Common myeloid progenitor, CD34-positive (primary cell): ENCODE data around the gene ASMT.
A peak's percentile ranks its signal among the peaks of the same experiment; 100 is the strongest.

Experiments
- CTCF ChIA-PET: fragments of 350-600 bp; sonication (Branson Sonifier 250); formaldehyde crosslinking; loops from one replicate; lab custom pipeline; 2021; ENCODE audit warnings: antibody characterized with exemption; lab: Charles Lee
- POLR2A ChIA-PET: fragments of 350-600 bp; sonication (Branson Sonifier 250); formaldehyde crosslinking; loops from one replicate; lab custom pipeline; 2021; ENCODE audit warnings: antibody characterized with exemption; lab: Charles Lee
- DNase-seq, 3 donors: peaks; one replicate each; pipeline versions ENCODE4 v3.0.0 to v3.0.0-alpha.2; 2013
- H3K27ac ChIP-seq, 2 experiments: 1 replicate in 1 of 2; 2 replicates in 1 of 2; pipeline ENCODE4 v1.7.0; 2013; ENCODE audit warnings: inconsistent platforms in 2 of 2, low read length in 2 of 2, mild to moderate bottlenecking in 2 of 2, low read depth in 1 of 2, moderate library complexity in 1 of 2; ENCODE audit not compliant: severe bottlenecking in 2 of 2, insufficient read depth in 1 of 2, poor library complexity in 1 of 2
- H3K27me3 ChIP-seq, 5 experiments: replicated peaks in 2 of 5; 1 replicate in 3 of 5; 2 replicates in 2 of 5; pipeline versions ENCODE4 v1.6.1 to v1.7.0; 2013; ENCODE audit warnings: low read length in 4 of 5, mild to moderate bottlenecking in 2 of 5, moderate library complexity in 2 of 5, inconsistent platforms in 1 of 5; ENCODE audit not compliant: insufficient read depth in 5 of 5, control insufficient read depth in 4 of 5
- H3K36me3 ChIP-seq, 4 experiments: 1 replicate in 2 of 4; 2 replicates in 2 of 4; pipeline versions ENCODE4 v1.6.1 to v1.7.0; 2013; ENCODE audit warnings: low read length in 3 of 4, control low read depth in 1 of 4, mild to moderate bottlenecking in 1 of 4; ENCODE audit not compliant: control insufficient read depth in 4 of 4, insufficient read depth in 4 of 4
- H3K4me1 ChIP-seq, 4 experiments: 1 replicate in 3 of 4; 2 replicates in 1 of 4; pipeline versions ENCODE4 v1.6.1 to v1.7.1; 2013; ENCODE audit warnings: low read length in 3 of 4, mild to moderate bottlenecking in 3 of 4, control low read depth in 1 of 4, inconsistent platforms in 1 of 4, moderate library complexity in 1 of 4; ENCODE audit not compliant: control insufficient read depth in 4 of 4, insufficient read depth in 4 of 4; ENCODE audit errors: control extremely low read depth in 1 of 4
- H3K4me3 ChIP-seq, 7 experiments: 1 replicate in 4 of 7; 2 replicates in 3 of 7; pipeline versions ENCODE4 v1.5.1 to v1.7.0; 2013; ENCODE audit warnings: mild to moderate bottlenecking in 7 of 7, low read length in 6 of 7, moderate library complexity in 6 of 7, inconsistent platforms in 2 of 7, low read depth in 2 of 7, control low read depth in 1 of 7; ENCODE audit not compliant: insufficient read depth in 4 of 7, control insufficient read depth in 1 of 7; ENCODE audit errors: extremely low read depth in 1 of 7
- H3K9me3 ChIP-seq, 5 experiments: 1 replicate in 4 of 5; 2 replicates in 1 of 5; pipeline versions ENCODE4 v1.6.1 to v1.7.1; 2013; ENCODE audit warnings: low read length in 4 of 5, mild to moderate bottlenecking in 2 of 5, inconsistent platforms in 1 of 5, low read depth in 1 of 5, moderate library complexity in 1 of 5; ENCODE audit not compliant: control insufficient read depth in 4 of 5, insufficient read depth in 2 of 5; ENCODE audit errors: control extremely low read depth in 1 of 5
- WGBS: methylation state at CpG from one replicate; pipeline ENCODE4 v1.1.5; 2013; ENCODE audit not compliant: insufficient coverage; 5-methylcytosine and 5-hydroxymethylcytosine counted together

Gene ASMT

GRCh38 chrX:1592470-1593142 is 22.3 kb upstream of the ASMT start:
- Histone ChIP-seq H3K27ac (peak overlapping the region; percentile 95 to 97), H3K36me3 (peaks cover 8 to 44% (median 35%) of the 10 kb centered on the region in 4 experiments), H3K9me3 (no peaks in the 10 kb centered on the region), H3K27me3 (no peaks in the 10 kb centered on the region), H3K4me3 (peak overlapping the region; percentile 76 to 97 (median 86)), H3K4me1 (peaks cover 0 to 23% (median 20%) of the 10 kb centered on the region in 4 experiments)
- POLR2A ChIA-PET: no interaction called here
- under 1% methylated on average over 23 of the region's 28 CpGs for WGBS
- DNase-seq: peak in 2 of 3 donors; percentile 69 to 77
- CTCF ChIA-PET: no interaction called here

- H3K9me3 ChIP-seq: no peaks in the 10 kb centered on the region
- DNase-seq: no peak
- POLR2A ChIA-PET: no interaction called here
- WGBS: 93% methylated on average over 57 of the region's 60 CpGs
- CTCF ChIA-PET: no interaction called here
- peak overlapping the region; percentile 64 to 97 for H3K27ac ChIP-seq
- H3K27me3 ChIP-seq: no peaks in the 10 kb centered on the region
- H3K36me3 ChIP-seq: peaks cover 8 to 53% (median 42%) of the 10 kb centered on the region in 4 experiments
- peak overlapping the region; percentile 76 to 97 (median 86) for H3K4me3 ChIP-seq
- peaks cover 0 to 30% (median 22%) of the 10 kb centered on the region in 4 experiments for H3K4me1 ChIP-seq
These were observed 21.3 kb upstream of the ASMT start for GRCh38 chrX:1593286-1594271.

- ChIA-PET CTCF (no interaction called here), POLR2A (no interaction called here)
- Histone ChIP-seq H3K9me3 (peaks cover 0 to 3% (median under 1%) of the 10 kb centered on the region in 5 experiments), H3K27me3 (no peaks in the 10 kb centered on the region), H3K36me3 (peaks cover 12 to 75% (median 56%) of the 10 kb centered on the region in 4 experiments), H3K27ac (no peak overlapping the region), H3K4me1 (peaks cover 0 to 31% (median 19%) of the 10 kb centered on the region in 4 experiments), H3K4me3 (no peak overlapping the region)
- WGBS: 98% methylated on average over 16 of the region's 17 CpGs
- no peak for DNase-seq
These were observed 19.2 kb upstream of the ASMT start for GRCh38 chrX:1595711-1596060.

- Histone ChIP-seq H3K27ac (no peak overlapping the region), H3K9me3 (peaks cover 0 to 12% (median 4%) of the 10 kb centered on the region in 5 experiments), H3K36me3 (peaks cover 18 to 86% (median 66%) of the 10 kb centered on the region in 4 experiments), H3K4me3 (no peak overlapping the region), H3K4me1 (peaks cover 0 to 31% (median 18%) of the 10 kb centered on the region in 4 experiments), H3K27me3 (no peaks in the 10 kb centered on the region)
- ChIA-PET POLR2A (no interaction called here), CTCF (no interaction called here)
- WGBS: 94% methylated on average over 25 of the region's 30 CpGs
- DNase-seq: no peak
These were observed 18.0 kb upstream of the ASMT start for GRCh38 chrX:1596676-1597344.

GRCh38 chrX:1597345-1598020 is 17.4 kb upstream of the ASMT start:
- 98% methylated on average over 23 of the region's 25 CpGs for WGBS
- ChIA-PET POLR2A (no interaction called here), CTCF (no interaction called here)
- no peak for DNase-seq
- peaks cover 0 to 26% (median 16%) of the 10 kb centered on the region in 4 experiments for H3K4me1 ChIP-seq
- peaks cover 23 to 92% (median 73%) of the 10 kb centered on the region in 4 experiments for H3K36me3 ChIP-seq
- no peak overlapping the region for H3K4me3 ChIP-seq
- H3K9me3 ChIP-seq: peaks cover 0 to 19% (median 4%) of the 10 kb centered on the region in 5 experiments
- no peak overlapping the region for H3K27ac ChIP-seq
- H3K27me3 ChIP-seq: no peaks in the 10 kb centered on the region

- ChIA-PET CTCF (no interaction called here), POLR2A (no interaction called here)
- Histone ChIP-seq H3K9me3 (peaks cover 0 to 20% (median 4%) of the 10 kb centered on the region in 5 experiments), H3K36me3 (peaks cover 23 to 94% (median 79%) of the 10 kb centered on the region in 4 experiments), H3K27me3 (no peaks in the 10 kb centered on the region), H3K4me1 (peaks cover 0 to 20% (median 8%) of the 10 kb centered on the region in 4 experiments), H3K27ac (peak overlapping the region in 1 of 2 experiments; percentile 25), H3K4me3 (no peak overlapping the region)
- DNase-seq: no peak
- 91% methylated on average over 46 of the region's 50 CpGs for WGBS
These were observed 16.6 kb upstream of the ASMT start for GRCh38 chrX:1598021-1598875.
